Mesenchymal stem cell (in vitro differentiated cells and primary cell): ENCODE results near the gene EHD4.

ENCODE experiments used
- DNase-seq: peaks from one replicate; pipeline ENCODE4 v3.0.0-alpha.2; 2013
- H2AFZ ChIP-seq: one replicate; pipeline ENCODE4 v1.6.1; 2013; ENCODE audit warnings: low read depth, mild to moderate bottlenecking, control low read depth, inconsistent platforms, low read length, moderate library complexity
- H2AK5ac ChIP-seq: 2 replicates; pipeline ENCODE4 v1.6.1; 2013; ENCODE audit warnings: low read length, moderate library complexity, mild to moderate bottlenecking, inconsistent platforms; ENCODE audit not compliant: severe bottlenecking
- H2BK120ac ChIP-seq: one replicate; pipeline ENCODE4 v1.6.1; 2013; ENCODE audit warnings: low read depth, mild to moderate bottlenecking, inconsistent platforms, low read length, moderate library complexity
- H2BK12ac ChIP-seq, 2 experiments: one replicate each; pipeline ENCODE4 v1.6.1; 2013; ENCODE audit warnings: inconsistent platforms in 2 of 2, low read length in 2 of 2, mild to moderate bottlenecking in 2 of 2, moderate library complexity in 2 of 2, control low read depth in 1 of 2
- H2BK15ac ChIP-seq: one replicate; pipeline ENCODE4 v1.6.1; 2013; ENCODE audit warnings: mild to moderate bottlenecking, low read depth, inconsistent platforms; ENCODE audit not compliant: poor library complexity, severe bottlenecking
- H2BK5ac ChIP-seq: 2 replicates; pipeline ENCODE4 v1.6.1; 2013; ENCODE audit warnings: low read depth, mild to moderate bottlenecking, low read length, control low read depth, inconsistent platforms; ENCODE audit not compliant: poor library complexity, severe bottlenecking
- H3K14ac ChIP-seq, 2 experiments: one replicate each; pipeline ENCODE4 v1.6.1; 2013; ENCODE audit warnings: inconsistent platforms in 2 of 2, low read length in 2 of 2, control low read depth in 1 of 2, mild to moderate bottlenecking in 1 of 2, moderate library complexity in 1 of 2
- H3K18ac ChIP-seq, 2 experiments: one replicate each; pipeline ENCODE4 v1.6.1; 2013; ENCODE audit warnings: inconsistent platforms in 2 of 2, low read length in 2 of 2, control low read depth in 1 of 2, low read depth in 1 of 2, mild to moderate bottlenecking in 1 of 2
- H3K23ac ChIP-seq, 2 experiments: one replicate each; pipeline ENCODE4 v1.6.1; 2013; ENCODE audit warnings: inconsistent platforms in 2 of 2, low read length in 2 of 2, mild to moderate bottlenecking in 2 of 2, moderate library complexity in 2 of 2, control low read depth in 1 of 2
- H3K27ac ChIP-seq: 2 replicates; pipeline ENCODE4 v1.5.1; 2013; ENCODE audit warnings: mild to moderate bottlenecking, moderate library complexity, low read length, control low read depth, inconsistent platforms; ENCODE audit not compliant: poor library complexity, severe bottlenecking
- H3K27me3 ChIP-seq, 2 experiments: 2 replicates each; pipeline versions ENCODE4 v1.6.1 to v1.7.0; 2013; ENCODE audit warnings: low read length in 2 of 2, mild to moderate bottlenecking in 2 of 2, moderate library complexity in 2 of 2, control low read depth in 1 of 2, inconsistent platforms in 1 of 2; ENCODE audit not compliant: control insufficient read depth in 1 of 2, insufficient read depth in 1 of 2
- H3K36me3 ChIP-seq, 2 experiments: 2 replicates each; pipeline versions ENCODE4 v1.6.1 to v1.7.0; 2013; ENCODE audit warnings: low read length in 2 of 2, control low read depth in 1 of 2, inconsistent platforms in 1 of 2, low read depth in 1 of 2, mild to moderate bottlenecking in 1 of 2; ENCODE audit not compliant: insufficient read depth in 2 of 2, control insufficient read depth in 1 of 2
- H3K4ac ChIP-seq, 2 experiments: one replicate each; pipeline ENCODE4 v1.6.1; 2013; ENCODE audit warnings: inconsistent platforms in 2 of 2, low read length in 2 of 2, mild to moderate bottlenecking in 2 of 2, moderate library complexity in 2 of 2, control low read depth in 1 of 2, low read depth in 1 of 2
- H3K4me1 ChIP-seq: 2 replicates; pipeline ENCODE4 v1.6.1; 2013; ENCODE audit warnings: low read depth, low read length, control low read depth; ENCODE audit not compliant: control insufficient read depth, insufficient read depth
- H3K4me2 ChIP-seq: 2 replicates; pipeline ENCODE4 v1.6.1; 2013; ENCODE audit warnings: low read length, mild to moderate bottlenecking, inconsistent platforms; ENCODE audit not compliant: poor library complexity, severe bottlenecking
- H3K4me3 ChIP-seq, 2 experiments: 2 replicates each; pipeline versions ENCODE4 v1.5.1 to v1.7.0; 2013; ENCODE audit warnings: low read length in 2 of 2, mild to moderate bottlenecking in 2 of 2, control low read depth in 1 of 2, low read depth in 1 of 2; ENCODE audit not compliant: insufficient read depth in 1 of 2
- H3K79me1 ChIP-seq: replicated peaks from 2 replicates; pipeline ENCODE4 v1.6.1; 2013; ENCODE audit warnings: mild to moderate bottlenecking, control low read depth, low read length, inconsistent platforms; ENCODE audit not compliant: poor library complexity, severe bottlenecking
- H3K9ac ChIP-seq: 2 replicates; pipeline ENCODE4 v1.7.0; 2013; ENCODE audit warnings: mild to moderate bottlenecking, low read length, moderate library complexity
- H3K9me3 ChIP-seq: 2 replicates; pipeline ENCODE4 v1.7.0; 2013; ENCODE audit warnings: mild to moderate bottlenecking, low read length; ENCODE audit not compliant: control insufficient read depth
- H4K8ac ChIP-seq: one replicate; pipeline ENCODE4 v1.6.1; 2013; ENCODE audit warnings: inconsistent platforms, mild to moderate bottlenecking, low read length, moderate library complexity
- H4K91ac ChIP-seq: one replicate; pipeline ENCODE4 v1.6.1; 2013; ENCODE audit warnings: mild to moderate bottlenecking, low read length, inconsistent platforms
- WGBS: methylation state at CpG from one replicate; pipeline ENCODE4 v1.1.7; 2013; ENCODE audit warnings: mixed read lengths; 5-methylcytosine and 5-hydroxymethylcytosine counted together

Gene EHD4

DNA sequence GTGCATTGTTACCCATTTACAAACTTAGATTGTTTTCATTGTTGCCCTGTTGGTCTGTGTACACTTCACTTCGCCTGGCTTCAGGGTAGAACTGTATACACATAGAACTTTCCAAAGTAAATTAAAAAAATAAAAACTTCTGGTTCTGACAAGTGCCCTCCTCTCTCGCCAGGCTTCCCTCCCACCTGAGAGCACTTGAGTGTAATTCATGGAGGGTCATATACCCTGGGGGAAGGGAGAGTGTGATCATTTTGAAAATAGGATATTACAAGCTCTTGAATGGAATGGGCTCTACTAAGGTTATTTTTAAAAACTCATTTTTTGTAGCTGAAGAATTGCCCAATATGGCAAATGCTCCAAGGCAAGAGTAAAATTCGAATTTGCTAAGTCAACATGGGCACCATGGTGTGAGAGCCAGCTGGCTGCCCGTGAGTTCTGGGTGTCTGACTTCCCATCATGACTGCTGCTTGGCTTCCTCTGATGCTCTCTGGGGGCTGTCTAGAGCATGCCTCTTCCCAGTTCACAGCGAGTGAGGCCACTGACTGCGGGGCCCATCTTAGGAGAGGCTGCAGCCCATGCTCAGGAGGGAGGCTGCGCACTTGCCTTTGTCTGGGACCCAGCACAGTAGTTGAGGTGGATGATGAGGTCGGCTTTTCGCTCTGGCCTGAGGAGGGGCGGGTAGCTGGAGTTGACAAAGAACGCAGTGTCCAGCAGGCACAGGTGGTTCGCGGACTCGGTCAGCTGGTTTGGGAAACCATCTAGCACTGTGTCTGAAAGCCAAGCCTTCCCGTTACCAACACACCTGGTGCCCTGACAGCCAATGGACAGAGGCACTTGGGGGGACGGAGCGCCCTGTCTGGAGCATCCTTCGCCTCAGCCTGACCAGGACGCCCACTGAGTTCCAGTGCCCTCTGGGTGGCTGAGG is 13.1 kb upstream of the EHD4 start:
- Histone ChIP-seq H4K91ac (no peak overlapping the region), H3K36me3 (no peaks in the 10 kb centered on the region), H3K79me1 (no peaks in the 10 kb centered on the region), H3K14ac (no peak overlapping the region), H2BK15ac (no peak overlapping the region), H3K4me2 (no peak overlapping the region), H2AFZ (peak overlapping the region; percentile 29), H3K4me1 (peaks cover 2% of the 10 kb centered on the region), H4K8ac (no peak overlapping the region), H2BK5ac (no peak overlapping the region), H3K27me3 (peaks cover 6 to 44% of the 10 kb centered on the region in 2 experiments), H2AK5ac (no peak overlapping the region), H3K9me3 (no peaks in the 10 kb centered on the region), H3K18ac (no peak overlapping the region), H2BK120ac (no peak overlapping the region), H2BK12ac (no peak overlapping the region), H3K4ac (no peak overlapping the region), H3K23ac (no peak overlapping the region), H3K4me3 (no peak overlapping the region), H3K27ac (no peak overlapping the region), H3K9ac (no peak overlapping the region)
- no peak for DNase-seq
- WGBS: 93% methylated on average over 19 of the region's 19 CpGs

DNA sequence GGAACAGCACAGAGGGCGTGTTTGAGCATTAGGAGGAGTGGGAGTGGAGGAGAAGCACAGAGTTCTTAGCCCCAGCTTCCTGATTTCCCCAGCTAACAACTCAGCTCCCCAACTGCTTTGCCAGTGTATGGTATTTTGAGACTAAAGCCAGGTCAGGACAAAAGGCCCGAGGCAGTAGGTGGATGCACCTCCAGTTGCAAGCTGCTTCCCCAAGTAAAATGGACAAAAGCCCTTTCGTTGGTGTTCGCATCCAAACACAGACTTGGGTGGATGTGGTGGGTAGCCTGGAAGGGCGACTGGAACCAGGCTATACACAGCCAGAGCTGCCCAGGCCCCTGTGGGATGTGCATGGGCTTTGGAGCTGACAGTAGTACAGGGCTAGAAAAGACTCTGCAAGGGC is 12.3 kb upstream of the EHD4 start:
- Histone ChIP-seq H4K8ac (no peak overlapping the region), H2BK120ac (no peak overlapping the region), H2BK12ac (no peak overlapping the region), H3K4ac (no peak overlapping the region), H2AK5ac (no peak overlapping the region), H3K14ac (no peak overlapping the region), H3K9ac (no peak overlapping the region), H4K91ac (no peak overlapping the region), H3K27me3 (peaks cover 0 to 39% of the 10 kb centered on the region in 2 experiments), H3K79me1 (no peaks in the 10 kb centered on the region), H2BK15ac (no peak overlapping the region), H2AFZ (no peak overlapping the region), H3K9me3 (no peaks in the 10 kb centered on the region), H3K4me1 (peaks cover 2% of the 10 kb centered on the region), H2BK5ac (no peak overlapping the region), H3K4me2 (no peak overlapping the region), H3K27ac (no peak overlapping the region), H3K36me3 (no peaks in the 10 kb centered on the region), H3K4me3 (no peak overlapping the region), H3K23ac (no peak overlapping the region), H3K18ac (no peak overlapping the region)
- 84% methylated on average over 5 of the region's 5 CpGs for WGBS
- DNase-seq: no peak

DNA sequence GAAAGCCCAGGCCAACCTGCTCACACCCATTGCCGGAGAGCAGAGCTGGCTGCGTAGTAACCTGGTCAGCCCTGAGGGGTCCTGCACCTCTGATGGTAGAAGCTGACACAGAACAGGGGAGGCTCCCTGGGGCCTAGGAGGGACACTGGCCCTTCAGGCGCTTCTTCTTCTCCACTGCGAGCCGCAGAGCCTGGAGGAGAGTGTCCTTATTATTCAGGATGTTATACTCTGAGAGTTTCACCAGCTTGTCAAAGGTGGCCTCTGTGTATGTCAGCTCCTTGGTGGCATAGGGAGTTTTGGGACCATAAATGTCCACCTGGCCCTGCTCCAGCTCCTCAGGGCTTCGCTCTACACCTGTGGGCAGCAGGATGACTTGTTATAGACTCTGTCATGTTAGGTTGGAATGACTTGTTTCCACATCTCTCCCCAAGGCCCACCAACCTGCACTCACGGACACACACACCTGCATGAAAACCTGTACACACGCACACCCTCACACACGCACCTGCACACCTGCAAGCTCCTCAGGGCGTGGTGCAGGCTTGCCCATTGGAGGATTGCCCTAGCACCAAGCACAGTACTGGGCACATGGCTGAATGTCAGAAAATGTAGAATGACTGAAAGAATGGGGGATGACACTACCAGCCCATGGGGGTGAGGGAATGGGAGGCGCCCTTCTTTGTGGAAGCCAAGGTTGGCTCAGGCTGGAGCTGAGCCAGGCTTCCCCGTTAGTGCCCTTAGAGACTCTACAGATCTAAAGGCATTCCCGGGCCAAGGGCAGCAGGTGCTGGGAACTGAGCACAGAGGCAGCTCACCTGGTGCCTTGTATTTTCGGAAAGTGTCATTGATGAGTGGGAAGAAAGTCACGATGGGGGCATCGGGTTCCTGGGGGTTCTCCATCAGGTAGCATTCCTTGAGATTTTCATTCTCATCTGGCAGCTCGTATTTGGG is 11.5 kb upstream of the EHD4 start:
- no peak overlapping the region for H3K23ac ChIP-seq
- no peak overlapping the region for H3K4me2 ChIP-seq
- H2AFZ ChIP-seq: no peak overlapping the region
- peaks cover 2% of the 10 kb centered on the region for H3K4me1 ChIP-seq
- H3K4me3 ChIP-seq: no peak overlapping the region
- no peak overlapping the region for H3K18ac ChIP-seq
- no peak for DNase-seq
- no peaks in the 10 kb centered on the region for H3K36me3 ChIP-seq
- H2BK12ac ChIP-seq: no peak overlapping the region
- H3K9me3 ChIP-seq: no peaks in the 10 kb centered on the region
- peak overlapping the region in 1 of 2 experiments; percentile 29 for H3K14ac ChIP-seq
- H2AK5ac ChIP-seq: no peak overlapping the region
- no peak overlapping the region for H4K91ac ChIP-seq
- no peak overlapping the region for H2BK15ac ChIP-seq
- H3K27me3 ChIP-seq: peaks cover 0 to 33% of the 10 kb centered on the region in 2 experiments
- no peaks in the 10 kb centered on the region for H3K79me1 ChIP-seq
- no peak overlapping the region for H2BK120ac ChIP-seq
- H4K8ac ChIP-seq: no peak overlapping the region
- no peak overlapping the region for H3K4ac ChIP-seq
- H3K9ac ChIP-seq: no peak overlapping the region
- no peak overlapping the region for H2BK5ac ChIP-seq
- H3K27ac ChIP-seq: no peak overlapping the region
- 91% methylated on average over 16 of the region's 17 CpGs for whole genome bisulfite sequencing

DNA sequence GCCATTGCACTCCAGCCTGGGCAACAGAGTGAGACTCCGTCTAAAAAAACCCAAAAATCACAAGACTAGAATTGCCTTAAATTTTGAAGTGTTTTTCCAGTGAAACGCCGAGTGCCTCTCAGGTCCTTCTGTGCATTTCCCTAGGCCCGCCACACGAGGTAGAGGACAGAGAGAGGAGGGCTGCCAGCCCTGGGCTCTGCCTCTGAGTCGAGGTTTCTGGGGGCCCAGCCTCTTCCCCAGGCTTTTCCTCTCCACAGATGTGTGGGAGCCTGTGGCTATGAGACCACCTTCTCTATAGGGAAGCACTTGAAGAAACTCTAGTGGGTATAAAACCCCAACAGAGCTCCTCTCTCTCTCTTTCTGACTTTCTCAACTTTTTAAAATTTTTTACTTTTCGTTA is 10.9 kb upstream of the EHD4 start:
- no peak overlapping the region for H3K4me3 ChIP-seq
- no peak overlapping the region for H2BK5ac ChIP-seq
- no peak overlapping the region for H3K23ac ChIP-seq
- no peak overlapping the region for H3K4ac ChIP-seq
- 81% methylated on average over 6 of the region's 7 CpGs for WGBS
- no peak overlapping the region for H2BK12ac ChIP-seq
- no peak overlapping the region for H2BK15ac ChIP-seq
- H2AK5ac ChIP-seq: no peak overlapping the region
- H3K4me1 ChIP-seq: peaks cover 2% of the 10 kb centered on the region
- H3K27ac ChIP-seq: no peak overlapping the region
- no peaks in the 10 kb centered on the region for H3K36me3 ChIP-seq
- no peak overlapping the region for H3K9ac ChIP-seq
- H4K91ac ChIP-seq: no peak overlapping the region
- H2AFZ ChIP-seq: no peak overlapping the region
- H3K27me3 ChIP-seq: peaks cover 0 to 32% of the 10 kb centered on the region in 2 experiments
- H3K14ac ChIP-seq: no peak overlapping the region
- H3K4me2 ChIP-seq: no peak overlapping the region
- no peaks in the 10 kb centered on the region for H3K79me1 ChIP-seq
- no peak overlapping the region for H3K18ac ChIP-seq
- H4K8ac ChIP-seq: no peak overlapping the region
- H3K9me3 ChIP-seq: no peaks in the 10 kb centered on the region
- no peak overlapping the region for H2BK120ac ChIP-seq
- DNase-seq: no peak
